ENCODE results near the gene DCANP1.

DNA sequence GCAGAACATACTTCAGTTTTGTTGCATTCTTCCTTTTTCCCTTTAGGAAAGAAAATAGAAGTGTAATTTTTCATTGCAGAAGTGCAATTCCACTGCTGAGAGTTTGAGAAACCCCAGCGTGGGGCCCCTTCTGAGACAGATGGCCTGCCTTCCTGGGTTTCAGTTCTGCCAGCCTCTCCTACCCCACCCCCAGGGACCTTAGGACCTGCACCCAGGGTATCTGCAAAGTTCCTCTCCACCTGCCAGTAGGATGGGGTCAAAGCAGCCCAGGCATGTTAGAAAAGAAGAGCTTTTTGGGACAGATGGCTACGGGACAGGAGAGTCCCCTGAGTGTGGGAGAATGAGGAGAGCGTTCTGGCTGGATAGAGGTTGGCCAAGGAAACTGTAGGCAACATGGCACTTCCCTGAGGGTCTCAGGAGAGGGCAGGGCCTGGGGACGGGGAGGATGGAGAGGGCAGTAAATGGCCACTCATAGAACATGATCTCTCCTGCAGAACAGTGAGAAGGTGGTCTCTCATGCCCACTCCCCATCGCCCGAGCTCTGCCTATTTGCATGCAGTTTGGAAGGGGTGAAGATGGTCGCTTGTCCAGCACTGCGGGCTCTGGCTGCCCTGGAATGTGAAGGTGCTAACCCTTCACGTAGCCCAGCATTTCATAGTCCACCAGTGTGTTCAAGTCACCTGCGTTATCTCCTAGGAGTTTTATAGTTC, 5.3 kb upstream of the DCANP1 start, which contains the start of gene TIFAB:
- TF ChIP-seq, protein P1, sequence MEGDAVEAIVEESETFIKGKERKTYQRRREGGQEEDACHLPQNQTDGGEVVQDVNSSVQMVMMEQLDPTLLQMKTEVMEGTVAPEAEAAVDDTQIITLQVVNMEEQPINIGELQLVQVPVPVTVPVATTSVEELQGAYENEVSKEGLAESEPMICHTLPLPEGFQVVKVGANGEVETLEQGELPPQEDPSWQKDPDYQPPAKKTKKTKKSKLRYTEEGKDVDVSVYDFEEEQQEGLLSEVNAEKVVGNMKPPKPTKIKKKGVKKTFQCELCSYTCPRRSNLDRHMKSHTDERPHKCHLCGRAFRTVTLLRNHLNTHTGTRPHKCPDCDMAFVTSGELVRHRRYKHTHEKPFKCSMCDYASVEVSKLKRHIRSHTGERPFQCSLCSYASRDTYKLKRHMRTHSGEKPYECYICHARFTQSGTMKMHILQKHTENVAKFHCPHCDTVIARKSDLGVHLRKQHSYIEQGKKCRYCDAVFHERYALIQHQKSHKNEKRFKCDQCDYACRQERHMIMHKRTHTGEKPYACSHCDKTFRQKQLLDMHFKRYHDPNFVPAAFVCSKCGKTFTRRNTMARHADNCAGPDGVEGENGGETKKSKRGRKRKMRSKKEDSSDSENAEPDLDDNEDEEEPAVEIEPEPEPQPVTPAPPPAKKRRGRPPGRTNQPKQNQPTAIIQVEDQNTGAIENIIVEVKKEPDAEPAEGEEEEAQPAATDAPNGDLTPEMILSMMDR (IDR thresholded peaks at IDR 0.05; ENCODE audit: poor library complexity) = no peak
- TF ChIP-seq EZH2 (IDR thresholded peaks at IDR 0.05; ENCODE audit: borderline replicate concordance) = no peak
- TF ChIP-seq EZH2phosphoT487 (IDR thresholded peaks at IDR 0.05; ENCODE audit: low read depth, severe bottlenecking, unreplicated experiment) = no peak
